ENCODE measurements around the gene SETDB2. TPM values are rescaled to one million over a fixed set of nuclear protein-coding genes. Genes with fewer than 3 reads are reported as not detected.

SETDB2 gene
- total RNA-seq, 1 experiment from 2014 or later, result 7.3 TPM

DNA sequence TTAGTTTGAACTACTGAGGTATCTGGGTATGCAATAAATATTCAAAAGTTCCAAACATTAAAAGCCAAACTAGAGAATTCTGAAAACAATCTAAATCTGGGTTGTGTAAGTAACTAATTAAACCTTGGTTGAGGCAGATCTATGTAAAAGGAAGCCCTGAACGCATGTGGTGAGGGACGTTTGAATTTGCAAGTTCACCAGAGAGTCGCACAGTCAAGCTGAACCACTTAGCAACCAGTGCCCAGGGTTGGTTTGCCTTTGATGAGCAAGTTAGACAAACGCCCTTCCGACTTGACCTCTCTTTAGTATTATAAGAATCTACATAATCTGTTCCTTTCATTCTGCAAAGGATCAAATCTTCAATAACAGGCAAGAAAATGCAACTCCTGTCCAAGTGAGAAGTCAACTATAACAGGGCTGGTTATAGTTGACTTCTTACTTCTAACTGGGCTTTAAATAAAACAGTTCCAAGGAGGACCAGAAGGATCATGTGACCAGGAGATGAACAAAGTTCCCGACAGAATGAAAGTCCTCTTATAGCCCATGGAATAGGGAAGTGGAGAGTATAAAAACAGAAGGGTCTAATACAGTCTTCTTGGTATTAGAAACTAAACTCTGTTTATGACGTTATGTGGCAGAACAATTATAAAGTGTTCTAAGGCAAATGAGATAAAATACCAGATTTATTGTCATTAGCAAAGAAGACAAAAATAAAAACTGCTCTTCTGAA, 92.2 kb downstream of the SETDB2 start:
- Mint-ChIP-seq H3K36me3 (ENCODE audit: insufficient read depth, unreplicated experiment) (peaks cover 54% of the 10 kb centered on the region), H3K27me3 (ENCODE audit: insufficient read depth, unreplicated experiment) (no peaks in the 10 kb centered on the region), H3K4me3 (ENCODE audit: unreplicated experiment) (no peak overlapping the region), H3K4me1 (ENCODE audit: insufficient read depth, unreplicated experiment) (no peaks in the 10 kb centered on the region), H3K9me3 (ENCODE audit: unreplicated experiment) (no peaks in the 10 kb centered on the region), H3K27ac (ENCODE audit: low read depth, unreplicated experiment) (no peak overlapping the region)
- DNase-seq (ENCODE audit: unreplicated experiment), result no peak
- ChIA-PET CTCF (interaction anchor here (0.6 kb wide), 1 partner anchor 49 kb away, joined by 3 read pairs; no protein-coding TSS in a partner anchor), POLR2A (no interaction called here)
- intact Hi-C loops (cut with micrococcal nuclease), result no loop called here
- TF ChIP-seq, protein P1, sequence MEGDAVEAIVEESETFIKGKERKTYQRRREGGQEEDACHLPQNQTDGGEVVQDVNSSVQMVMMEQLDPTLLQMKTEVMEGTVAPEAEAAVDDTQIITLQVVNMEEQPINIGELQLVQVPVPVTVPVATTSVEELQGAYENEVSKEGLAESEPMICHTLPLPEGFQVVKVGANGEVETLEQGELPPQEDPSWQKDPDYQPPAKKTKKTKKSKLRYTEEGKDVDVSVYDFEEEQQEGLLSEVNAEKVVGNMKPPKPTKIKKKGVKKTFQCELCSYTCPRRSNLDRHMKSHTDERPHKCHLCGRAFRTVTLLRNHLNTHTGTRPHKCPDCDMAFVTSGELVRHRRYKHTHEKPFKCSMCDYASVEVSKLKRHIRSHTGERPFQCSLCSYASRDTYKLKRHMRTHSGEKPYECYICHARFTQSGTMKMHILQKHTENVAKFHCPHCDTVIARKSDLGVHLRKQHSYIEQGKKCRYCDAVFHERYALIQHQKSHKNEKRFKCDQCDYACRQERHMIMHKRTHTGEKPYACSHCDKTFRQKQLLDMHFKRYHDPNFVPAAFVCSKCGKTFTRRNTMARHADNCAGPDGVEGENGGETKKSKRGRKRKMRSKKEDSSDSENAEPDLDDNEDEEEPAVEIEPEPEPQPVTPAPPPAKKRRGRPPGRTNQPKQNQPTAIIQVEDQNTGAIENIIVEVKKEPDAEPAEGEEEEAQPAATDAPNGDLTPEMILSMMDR (IDR thresholded peaks at IDR 0.05; ENCODE audit: unreplicated experiment), result no peak
- BruUV-seq (replicated peaks), result no TSS peak

DNA sequence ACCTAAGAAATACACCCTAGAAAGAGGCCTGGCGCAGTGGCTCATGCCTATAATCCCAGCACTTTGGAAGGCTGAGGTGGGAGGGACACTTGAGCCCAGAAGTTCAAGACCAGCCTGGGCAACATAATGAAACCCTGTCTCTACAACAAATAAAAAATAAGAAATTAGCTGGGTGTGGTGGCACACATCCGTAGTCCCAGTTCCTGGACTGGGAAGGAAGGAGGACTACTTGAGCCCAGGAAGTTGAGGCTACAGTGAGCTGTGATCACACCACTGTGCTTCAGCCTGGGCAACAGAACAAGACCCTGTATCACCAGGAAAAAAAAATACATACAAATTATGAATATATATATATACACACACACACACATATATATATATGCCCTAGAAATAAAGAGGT, 94.3 kb downstream of the SETDB2 start:
- ChIA-PET POLR2A (interaction anchor here (0.6 kb wide), 1 partner anchor 46 kb away, joined by 4 read pairs; no protein-coding TSS in a partner anchor), CTCF (interaction anchor here (0.6 to 0.9 kb wide), 4 partner anchors 29 to 1587 kb away, joined by 3 to 4 read pairs (median 3); no protein-coding TSS in a partner anchor)
- Mint-ChIP-seq H3K4me1 (ENCODE audit: insufficient read depth, unreplicated experiment) (no peaks in the 10 kb centered on the region), H3K4me3 (ENCODE audit: unreplicated experiment) (no peak overlapping the region), H3K27ac (ENCODE audit: low read depth, unreplicated experiment) (no peak overlapping the region), H3K36me3 (ENCODE audit: insufficient read depth, unreplicated experiment) (peaks cover 69% of the 10 kb centered on the region), H3K27me3 (ENCODE audit: insufficient read depth, unreplicated experiment) (no peaks in the 10 kb centered on the region), H3K9me3 (ENCODE audit: unreplicated experiment) (no peaks in the 10 kb centered on the region)
- intact Hi-C loops (cut with micrococcal nuclease), result no loop called here
- TF ChIP-seq, protein P1 (IDR thresholded peaks at IDR 0.05; ENCODE audit: unreplicated experiment), result no peak
- no TSS peak for BruUV-seq (replicated peaks)
- DNase-seq (ENCODE audit: unreplicated experiment), result no peak

DNA sequence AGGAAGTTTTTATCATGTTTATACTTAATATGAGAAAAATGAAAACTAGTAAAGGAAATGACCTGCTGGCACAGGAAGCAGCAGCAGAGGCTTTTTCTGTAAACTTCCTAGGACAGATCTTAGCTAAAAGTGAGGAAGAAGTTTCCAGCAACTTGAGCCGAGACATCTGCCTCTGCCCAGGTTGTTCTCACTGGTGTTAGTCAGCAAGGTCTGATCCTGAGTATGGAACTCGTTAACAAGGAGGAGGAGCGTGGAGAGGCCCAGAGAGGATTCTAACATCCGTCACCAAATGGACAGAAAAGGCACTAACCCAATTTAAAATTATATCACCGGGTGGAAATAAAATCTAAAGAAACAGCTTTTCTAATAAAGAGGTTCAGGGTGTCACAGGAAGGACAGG, 95.2 kb downstream of the SETDB2 start:
- DNase-seq (ENCODE audit: unreplicated experiment), result no peak
- BruUV-seq (replicated peaks), result no TSS peak
- Mint-ChIP-seq H3K4me1 (ENCODE audit: insufficient read depth, unreplicated experiment) (no peaks in the 10 kb centered on the region), H3K9me3 (ENCODE audit: unreplicated experiment) (no peaks in the 10 kb centered on the region), H3K36me3 (ENCODE audit: insufficient read depth, unreplicated experiment) (peaks cover 78% of the 10 kb centered on the region), H3K4me3 (ENCODE audit: unreplicated experiment) (no peak overlapping the region), H3K27ac (ENCODE audit: low read depth, unreplicated experiment) (no peak overlapping the region), H3K27me3 (ENCODE audit: insufficient read depth, unreplicated experiment) (no peaks in the 10 kb centered on the region)
- intact Hi-C loops (cut with micrococcal nuclease), result no loop called here
- POLR2A ChIA-PET, result interaction anchor here (1.2 kb wide), 1 partner anchor 31 kb away, joined by 4 read pairs; no protein-coding TSS in a partner anchor
- CTCF ChIA-PET, result interaction anchor here (0.5 to 0.6 kb wide), 2 partner anchors 10 to 162 kb away, joined by 3 to 5 read pairs; no protein-coding TSS in a partner anchor
- TF ChIP-seq, protein P1 (IDR thresholded peaks at IDR 0.05; ENCODE audit: unreplicated experiment), result no peak

DNA sequence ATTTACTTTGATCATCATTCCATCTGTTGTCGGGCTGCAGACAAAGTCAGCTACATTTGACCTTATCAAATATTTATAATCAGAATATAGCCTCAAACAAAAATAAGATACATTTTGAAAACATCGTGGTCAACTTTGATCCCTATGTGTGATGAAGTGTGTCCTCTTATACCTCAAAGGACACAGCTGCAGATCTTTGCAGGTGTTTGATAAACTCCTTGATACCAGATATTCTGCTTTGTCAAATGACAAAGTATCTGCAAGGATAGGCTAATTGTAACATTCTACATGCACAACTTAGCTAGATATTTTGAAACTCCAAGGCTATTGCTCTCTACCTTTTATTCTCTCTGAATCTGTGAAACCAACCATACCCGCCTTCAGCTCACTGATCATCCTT, 95.7 kb downstream of the SETDB2 start:
- TF ChIP-seq, protein P1 (IDR thresholded peaks at IDR 0.05; ENCODE audit: unreplicated experiment), result no peak

More for the DNA sequence above, 95.7 kb downstream of the SETDB2 start:
- no peak overlapping the region for H3K4me3 Mint-ChIP-seq (ENCODE audit: unreplicated experiment)
- no peaks in the 10 kb centered on the region for H3K27me3 Mint-ChIP-seq (ENCODE audit: insufficient read depth, unreplicated experiment)
- no peak for DNase-seq (ENCODE audit: unreplicated experiment)
- H3K36me3 Mint-ChIP-seq (ENCODE audit: insufficient read depth, unreplicated experiment), result peaks cover 82% of the 10 kb centered on the region
- intact Hi-C loops (cut with micrococcal nuclease), result no loop called here
- ChIA-PET POLR2A (interaction anchor here (1.2 kb wide), 1 partner anchor 30 kb away, joined by 4 read pairs; no protein-coding TSS in a partner anchor), CTCF (interaction anchor here (0.5 to 0.6 kb wide), 2 partner anchors 22 to 163 kb away, joined by 3 read pairs; no protein-coding TSS in a partner anchor)
- H3K4me1 Mint-ChIP-seq (ENCODE audit: insufficient read depth, unreplicated experiment), result no peaks in the 10 kb centered on the region
- H3K9me3 Mint-ChIP-seq (ENCODE audit: unreplicated experiment), result no peaks in the 10 kb centered on the region
- no TSS peak for BruUV-seq (replicated peaks)
- no peak overlapping the region for H3K27ac Mint-ChIP-seq (ENCODE audit: low read depth, unreplicated experiment)
